ENCODE results near the gene MYO1D.

- TF ChIP-seq CTCF (IDR thresholded peaks at IDR 0.05; ENCODE audit: insufficient read depth, low read depth, low read length) (no peak), EZH2 (IDR thresholded peaks at IDR 0.05; ENCODE audit: insufficient read depth, low read length) (no peak)
Measured at GRCh38 chr17:32912218-32912897, 35.4 kb upstream of the MYO1D start.
